GM18909 (cell line): ENCODE measurements around the gene PDE11A.
A peak's percentile ranks its signal among the peaks of the same experiment; 100 is the strongest.

Source experiments
- ATAC-seq: cut with Tn5 transposase; IDR thresholded peaks from one replicate; pipeline ENCODE4 v1.9.1; 2021; ENCODE audit warnings: mild to moderate bottlenecking; ENCODE audit not compliant: unreplicated experiment, poor library complexity

PDE11A gene

GRCh38 chr2:177783091-177783490 is 289.5 kb downstream of the PDE11A start:
- no peak for ATAC-seq

- ATAC-seq: no peak
Observed at GRCh38 chr2:177782613-177783012, 290.0 kb downstream of the PDE11A start.

- ATAC-seq: no peak
Observed at GRCh38 chr2:177778472-177778871, 294.1 kb downstream of the PDE11A start.

- no peak for ATAC-seq
Observed at GRCh38 chr2:177772529-177772928, 300.0 kb downstream of the PDE11A start.

GRCh38 chr2:177771191-177771590 is 301.4 kb downstream of the PDE11A start:
- ATAC-seq: no peak

- ATAC-seq: no peak
Observed at GRCh38 chr2:177767768-177768167, 304.8 kb downstream of the PDE11A start.

DNA sequence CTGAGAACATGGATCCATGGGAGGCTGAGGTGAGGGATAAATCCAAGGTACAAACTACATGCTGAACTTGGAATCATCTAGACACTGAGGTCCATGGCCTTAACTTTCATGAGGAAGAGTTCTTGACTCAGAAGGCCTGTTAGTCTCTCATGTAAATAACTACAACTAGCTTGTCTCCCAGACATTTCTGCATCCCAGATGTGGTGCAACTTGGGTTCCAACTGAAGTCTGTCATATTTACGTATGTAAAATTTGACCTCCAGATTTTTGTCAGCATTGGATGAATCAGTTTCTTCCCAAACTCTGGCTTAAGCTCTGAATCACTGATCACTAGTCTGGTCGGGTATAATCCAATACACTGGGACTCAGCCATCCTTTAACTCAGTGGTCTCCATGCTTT is 306.9 kb downstream of the PDE11A start:
- no peak for ATAC-seq

- ATAC-seq: peak; percentile 98
Observed at GRCh38 chr2:177763531-177764265, 308.9 kb downstream of the PDE11A start.

DNA sequence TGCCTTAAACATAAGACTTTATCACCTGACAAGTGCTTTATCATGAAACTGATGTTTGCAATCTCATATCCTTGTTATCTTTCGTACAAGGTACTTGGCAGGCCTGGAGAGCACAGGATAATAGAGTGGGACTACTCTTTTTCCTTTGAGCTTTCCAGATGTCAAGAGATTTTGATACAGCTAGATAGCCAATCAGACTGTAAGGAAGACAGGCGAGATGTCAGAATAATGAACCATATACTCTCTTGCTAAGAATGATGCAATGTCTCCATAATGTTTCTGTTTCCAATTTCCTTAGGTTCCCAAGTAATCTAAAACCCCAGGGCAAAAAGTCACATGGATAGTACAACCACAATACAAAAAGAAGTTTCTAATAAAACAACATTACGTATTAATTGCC is 313.1 kb downstream of the PDE11A start:
- no peak for ATAC-seq

DNA sequence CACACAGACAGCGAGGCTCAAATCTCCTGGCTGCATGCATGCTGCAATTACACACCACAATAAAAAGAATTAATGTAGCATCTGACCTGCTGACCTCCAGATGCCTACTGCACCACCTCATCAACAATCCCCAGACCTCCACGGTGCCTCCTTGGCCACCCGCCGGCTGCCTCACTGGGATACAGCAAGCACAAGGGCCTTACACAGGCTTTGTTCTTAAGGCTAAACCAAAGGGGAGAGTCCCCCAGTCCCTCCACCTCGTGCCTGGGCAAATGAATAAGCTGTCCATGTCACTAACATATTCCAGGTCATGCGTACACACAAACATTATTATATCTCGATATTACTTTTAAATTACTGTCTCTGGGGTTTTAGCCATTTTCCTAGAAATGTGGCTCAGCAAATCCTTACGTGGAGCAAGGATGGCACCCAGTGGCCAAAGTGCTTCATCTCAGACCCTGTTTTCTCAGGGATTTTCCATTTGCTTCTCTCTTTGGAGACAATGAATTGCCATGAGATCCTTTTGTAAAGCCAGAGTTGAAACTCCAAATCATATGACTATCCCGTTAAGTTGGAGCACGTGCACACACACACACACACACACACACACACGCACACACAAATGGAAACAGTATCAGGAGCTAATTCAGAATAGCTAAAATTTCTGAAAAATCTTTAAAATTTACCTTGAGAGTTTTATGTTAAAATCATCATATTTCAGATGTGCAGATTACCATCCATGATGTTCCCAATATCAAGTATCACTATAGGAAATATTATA is 313.8 kb downstream of the PDE11A start:
- no peak for ATAC-seq

DNA sequence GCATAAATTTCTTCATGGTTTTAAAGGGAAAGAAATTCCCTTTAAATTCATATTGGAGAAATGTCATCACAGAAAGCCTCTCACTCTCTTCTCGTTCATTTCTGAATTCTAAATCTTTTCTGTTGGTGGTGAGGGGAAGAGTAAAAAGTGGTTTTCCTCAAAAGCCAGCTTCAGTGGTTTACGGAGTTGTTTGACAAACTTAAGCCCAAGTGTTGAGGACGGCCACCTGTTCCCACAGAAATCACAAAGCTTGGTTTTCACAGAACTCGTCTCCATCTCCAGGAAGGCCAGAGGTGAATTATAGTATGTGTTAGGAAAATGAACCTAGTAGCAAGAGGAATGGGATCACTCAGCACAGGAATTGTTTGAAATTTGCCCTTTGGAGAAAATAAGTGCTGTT is 316.2 kb downstream of the PDE11A start:
- no peak for ATAC-seq

GRCh38 chr2:177754492-177754873 is 318.1 kb downstream of the PDE11A start:
- no peak for ATAC-seq

- no peak for ATAC-seq
Observed at GRCh38 chr2:177753682-177754491, 318.7 kb downstream of the PDE11A start.

GRCh38 chr2:177748360-177748759 is 324.2 kb downstream of the PDE11A start:
- ATAC-seq: no peak

GRCh38 chr2:177747384-177747783 is 325.2 kb downstream of the PDE11A start:
- no peak for ATAC-seq

- ATAC-seq: no peak
Observed at GRCh38 chr2:177746358-177746757, 326.2 kb downstream of the PDE11A start.

- no peak for ATAC-seq
Observed at GRCh38 chr2:177745531-177745930, 327.0 kb downstream of the PDE11A start.

DNA sequence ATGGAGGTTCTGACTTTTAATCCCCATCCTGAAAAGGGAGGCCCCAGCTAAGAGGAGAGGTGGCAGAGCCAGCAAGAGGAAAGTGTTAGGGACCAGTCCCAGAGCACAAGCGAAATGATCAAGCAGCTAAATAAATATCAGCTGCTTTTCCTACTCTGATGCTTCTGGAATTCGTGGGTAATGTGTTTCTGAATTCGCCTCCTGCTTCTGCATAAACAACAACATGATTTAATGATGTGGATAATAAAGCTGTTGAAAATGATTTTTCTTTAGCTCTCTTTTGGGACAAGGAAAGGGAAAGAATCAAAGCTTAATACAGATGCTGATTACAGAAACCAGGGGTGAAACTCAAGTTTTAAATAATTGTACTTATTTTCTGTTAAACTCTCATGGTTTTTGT is 329.7 kb downstream of the PDE11A start:
- no peak for ATAC-seq

DNA sequence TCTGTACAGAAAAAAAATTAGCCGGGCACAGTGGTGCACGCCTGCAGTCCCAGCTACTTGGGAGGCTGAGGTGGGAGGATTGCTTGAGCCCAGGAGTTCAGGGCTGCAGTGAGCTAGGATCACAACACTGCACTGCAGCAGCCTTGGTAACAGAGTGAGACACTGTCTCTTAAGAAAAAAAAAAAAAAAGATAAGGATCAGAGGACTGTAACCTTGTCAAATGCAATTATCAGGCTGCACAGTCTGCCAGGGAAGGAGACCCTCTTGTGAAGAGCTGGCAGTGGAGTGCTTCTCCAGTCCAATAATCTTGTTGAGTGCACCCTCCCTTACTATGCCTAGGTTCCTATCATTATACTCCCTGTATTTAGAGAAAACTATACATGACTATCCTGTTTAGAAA is 330.7 kb downstream of the PDE11A start:
- ATAC-seq: no peak

- ATAC-seq: no peak
Observed at GRCh38 chr2:177740700-177741099, 331.9 kb downstream of the PDE11A start.
